ENCODE results near the gene NLGN2. TPM values are rescaled to one million over a fixed set of nuclear protein-coding genes. Genes with fewer than 3 reads are reported as not detected.

NLGN2 gene
- total RNA-seq, 6 experiments from 2014 or later = 1.3 to 5.3 (median 3.0) TPM

- H3K9me3 ChIP-seq = no peaks in the 10 kb centered on the region
- no peak overlapping the region for H3K4me3 ChIP-seq
- intact Hi-C loops (cut with DNase I) = no loop called here
- H3K4me1 ChIP-seq = peaks cover 0 to 10% (median 0%) of the 10 kb centered on the region in 4 donors
- no peak for DNase-seq
- H3K36me3 ChIP-seq = peaks cover 0 to 2% (median 0%) of the 10 kb centered on the region in 4 donors
- H3K27me3 ChIP-seq = no peaks in the 10 kb centered on the region
- 92% methylated on average over 2 of the region's 11 CpGs for WGBS (ENCODE audit: insufficient coverage, low coverage, low lambda C conversion rate, missing lambda C conversion rate)
- no peak overlapping the region for H3K27ac ChIP-seq
- no peak for TF ChIP-seq CTCF (IDR thresholded peaks at IDR 0.05)
- TF ChIP-seq POLR2A (IDR thresholded peaks at IDR 0.05) = no peak
- no peak for ATAC-seq
Observed at GRCh38 chr17:7383371-7383741, 24.3 kb upstream of the NLGN2 start.

GRCh38 chr17:7383742-7384488 lies 23.7 kb upstream of the NLGN2 start:
- TF ChIP-seq CTCF (IDR thresholded peaks at IDR 0.05) (no peak), POLR2A (IDR thresholded peaks at IDR 0.05) (no peak)
- Histone ChIP-seq H3K36me3 (peaks cover 0 to 8% (median 0%) of the 10 kb centered on the region in 4 donors), H3K4me3 (peak overlapping the region; percentile 16 to 42 (median 18)), H3K27ac (no peak overlapping the region), H3K9me3 (no peaks in the 10 kb centered on the region), H3K4me1 (peaks cover 0 to 10% (median 0%) of the 10 kb centered on the region in 4 donors), H3K27me3 (no peaks in the 10 kb centered on the region)
- no CpG with 5 or more reads among the region's 65 CpGs for WGBS (ENCODE audit: insufficient coverage, low coverage, low lambda C conversion rate, missing lambda C conversion rate)
- no peak for DNase-seq
- peak; percentile 16 to 47 (median 34) for ATAC-seq
- intact Hi-C loops (cut with DNase I) = no loop called here

GRCh38 chr17:7384489-7385081 lies 23.1 kb upstream of the NLGN2 start:
- intact Hi-C loops (cut with DNase I) = no loop called here
- Histone ChIP-seq H3K9me3 (no peaks in the 10 kb centered on the region), H3K27me3 (no peaks in the 10 kb centered on the region), H3K27ac (no peak overlapping the region), H3K4me1 (peaks cover 0 to 10% (median 0%) of the 10 kb centered on the region in 4 donors), H3K36me3 (peaks cover 0 to 11% (median 0%) of the 10 kb centered on the region in 4 donors), H3K4me3 (peak overlapping the region in 2 of 3 donors; percentile 16 to 42)
- WGBS (ENCODE audit: insufficient coverage, low coverage, low lambda C conversion rate, missing lambda C conversion rate) = 90% methylated on average over 6 of the region's 23 CpGs
- TF ChIP-seq POLR2A (IDR thresholded peaks at IDR 0.05) = no peak
- no peak for TF ChIP-seq CTCF (IDR thresholded peaks at IDR 0.05)
- no peak for ATAC-seq
- no peak for DNase-seq

- no peak overlapping the region for H3K4me3 ChIP-seq
- intact Hi-C loops (cut with DNase I) = no loop called here
Observed at GRCh38 chr17:7388856-7389255, 18.8 kb upstream of the NLGN2 start.

More at GRCh38 chr17:7388856-7389255, 18.8 kb upstream of the NLGN2 start:
- H3K27me3 ChIP-seq = no peaks in the 10 kb centered on the region
- TF ChIP-seq CTCF (IDR thresholded peaks at IDR 0.05) = no peak
- no peak for TF ChIP-seq POLR2A (IDR thresholded peaks at IDR 0.05)
- no peaks in the 10 kb centered on the region for H3K9me3 ChIP-seq
- 73% methylated on average over 4 of the region's 10 CpGs for WGBS (ENCODE audit: insufficient coverage, low coverage, low lambda C conversion rate, missing lambda C conversion rate)
- H3K27ac ChIP-seq = no peak overlapping the region
- ATAC-seq (no peak), DNase-seq (no peak)
- no peaks in the 10 kb centered on the region for H3K4me1 ChIP-seq
- H3K36me3 ChIP-seq = peaks cover 0 to 14% (median 0%) of the 10 kb centered on the region in 4 donors
